HFFc6 (cell line): ENCODE measurements around the gene LACTBL1. TPM values are rescaled to one million over a fixed set of nuclear protein-coding genes. Genes with fewer than 3 reads are reported as not detected.

ENCODE experiments used
- DNase-seq: peaks from one replicate; pipeline ENCODE4 v3.0.0-alpha.2; 2018
- H3K27ac Mint-ChIP-seq: 2 replicates; pipeline ENCODE4 v1.8.0; 2020; ENCODE audit warnings: mild to moderate bottlenecking, mixed read lengths
- H3K27me3 Mint-ChIP-seq: 2 replicates; pipeline ENCODE4 v1.8.0; 2021; ENCODE audit warnings: mild to moderate bottlenecking, moderate library complexity, mixed read lengths; ENCODE audit not compliant: insufficient read depth
- H3K36me3 Mint-ChIP-seq: 2 replicates; pipeline ENCODE4 v1.8.0; 2021; ENCODE audit warnings: low read depth, mixed read lengths
- H3K4me1 Mint-ChIP-seq: 2 replicates; pipeline ENCODE4 v1.8.0; 2020; ENCODE audit warnings: low read depth, mixed read lengths
- H3K4me3 Mint-ChIP-seq: 2 replicates; pipeline ENCODE4 v1.8.0; 2020; ENCODE audit warnings: mild to moderate bottlenecking, moderate library complexity, mixed read lengths
- H3K9me3 Mint-ChIP-seq: 2 replicates; pipeline ENCODE4 v1.8.0; 2020; ENCODE audit warnings: mild to moderate bottlenecking, mixed read lengths
- total RNA-seq, 6 experiments: library from RNA; stranded (reverse); fragmentation: NEBNext Ultra II Directional; extraction: Animal tissue kit (Norgen Biotek cat#: 25700); gene quantifications; 2 replicates in 1 of 6; 3 replicates in 5 of 6; pipeline ENCODE4 v1.2.3, GENCODE V29; 2021
- TF ChIP-seq, protein P1 (sequence below): fragments of 200-600 bp; sonication (generic); IDR thresholded peaks from 2 replicates; pipeline ENCODE4 v1.5.0; 2021; ENCODE audit warnings: antibody characterized with exemption, mild to moderate bottlenecking

Gene LACTBL1
- total RNA-seq, 6 experiments from 2014 or later = not detected

DNA sequence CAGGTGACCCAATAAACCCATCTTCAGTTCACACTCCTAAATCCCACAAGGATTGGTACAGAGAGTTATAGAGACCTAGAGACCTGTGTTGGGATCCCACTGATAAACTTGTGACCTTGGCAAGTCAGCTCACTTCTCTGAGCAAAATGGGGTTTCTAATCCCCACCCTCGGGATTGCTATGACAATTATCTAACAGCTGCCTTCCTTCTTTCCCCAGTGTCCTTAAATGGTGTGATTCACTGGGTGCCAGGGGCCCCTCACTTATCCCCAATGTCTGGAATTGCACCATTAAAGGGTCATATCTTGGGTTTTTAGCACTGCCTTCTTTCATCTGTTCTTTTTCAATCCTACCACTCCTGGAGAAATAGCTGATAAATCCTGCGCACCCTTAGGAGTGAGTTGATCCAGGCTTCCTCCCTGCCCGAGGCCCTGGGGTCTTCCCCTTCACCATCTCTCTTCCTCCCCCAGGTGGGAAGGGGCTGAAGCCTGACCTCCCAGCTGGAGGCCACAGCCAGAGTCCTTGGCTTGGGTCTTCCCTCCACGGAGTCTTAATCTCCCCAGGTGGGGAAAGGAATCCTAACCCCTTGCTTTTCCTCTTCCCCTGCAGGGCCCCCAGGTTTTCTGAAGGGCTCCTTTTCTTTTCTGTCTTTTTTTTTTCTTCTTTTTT, 39.7 kb downstream of the LACTBL1 start:
- no peaks in the 10 kb centered on the region for H3K36me3 Mint-ChIP-seq
- no peak overlapping the region for H3K27ac Mint-ChIP-seq
- TF ChIP-seq, protein P1, sequence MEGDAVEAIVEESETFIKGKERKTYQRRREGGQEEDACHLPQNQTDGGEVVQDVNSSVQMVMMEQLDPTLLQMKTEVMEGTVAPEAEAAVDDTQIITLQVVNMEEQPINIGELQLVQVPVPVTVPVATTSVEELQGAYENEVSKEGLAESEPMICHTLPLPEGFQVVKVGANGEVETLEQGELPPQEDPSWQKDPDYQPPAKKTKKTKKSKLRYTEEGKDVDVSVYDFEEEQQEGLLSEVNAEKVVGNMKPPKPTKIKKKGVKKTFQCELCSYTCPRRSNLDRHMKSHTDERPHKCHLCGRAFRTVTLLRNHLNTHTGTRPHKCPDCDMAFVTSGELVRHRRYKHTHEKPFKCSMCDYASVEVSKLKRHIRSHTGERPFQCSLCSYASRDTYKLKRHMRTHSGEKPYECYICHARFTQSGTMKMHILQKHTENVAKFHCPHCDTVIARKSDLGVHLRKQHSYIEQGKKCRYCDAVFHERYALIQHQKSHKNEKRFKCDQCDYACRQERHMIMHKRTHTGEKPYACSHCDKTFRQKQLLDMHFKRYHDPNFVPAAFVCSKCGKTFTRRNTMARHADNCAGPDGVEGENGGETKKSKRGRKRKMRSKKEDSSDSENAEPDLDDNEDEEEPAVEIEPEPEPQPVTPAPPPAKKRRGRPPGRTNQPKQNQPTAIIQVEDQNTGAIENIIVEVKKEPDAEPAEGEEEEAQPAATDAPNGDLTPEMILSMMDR = no peak
- 0 out of 2 replicates have a peak, but pooled peaks cover 4% of the 10 kb centered on the region for H3K4me1 Mint-ChIP-seq
- H3K4me3 Mint-ChIP-seq = no peak overlapping the region
- H3K27me3 Mint-ChIP-seq = peaks cover 36% of the 10 kb centered on the region
- peaks cover 5% of the 10 kb centered on the region; the same call in 1 of the 2 replicates for H3K9me3 Mint-ChIP-seq
- no peak for DNase-seq

DNA sequence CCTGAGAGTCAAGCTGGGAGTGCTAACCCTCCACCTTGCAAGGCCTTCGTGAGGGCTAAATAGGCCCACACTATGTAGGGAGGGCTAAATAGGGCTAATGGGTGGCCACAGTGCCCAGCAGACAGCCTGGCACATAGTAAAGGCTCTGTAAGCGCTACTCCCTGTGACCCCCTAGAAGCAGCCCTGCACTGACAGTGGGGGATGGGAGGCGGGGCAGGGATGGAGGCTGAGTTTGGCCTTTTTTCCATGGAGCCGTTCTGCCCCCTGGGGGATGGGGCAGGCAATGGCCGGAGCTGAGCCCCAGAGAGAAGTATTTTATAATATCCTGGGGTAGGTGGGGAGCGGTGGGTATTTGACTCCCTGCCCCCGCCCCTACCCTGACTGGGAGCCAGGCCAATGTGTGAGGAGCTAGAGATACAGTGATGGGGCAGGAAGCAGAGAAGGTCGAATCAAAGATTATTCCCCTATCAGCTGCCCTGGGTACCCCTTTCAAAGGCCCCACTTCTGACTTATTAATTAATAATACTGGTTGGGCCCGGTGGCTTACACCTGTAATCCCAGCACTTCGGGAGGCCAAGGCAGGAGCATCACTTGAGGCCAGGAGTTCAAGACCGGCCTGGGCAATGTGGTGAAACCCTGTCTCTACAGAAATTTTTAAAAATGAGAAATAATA, 42.3 kb downstream of the LACTBL1 start:
- H3K4me1 Mint-ChIP-seq = peaks cover 6% of the 10 kb centered on the region
- no peaks in the 10 kb centered on the region for H3K36me3 Mint-ChIP-seq
- peaks cover 43% of the 10 kb centered on the region for H3K27me3 Mint-ChIP-seq
- no peaks in the 10 kb centered on the region; the same call in 1 of the 2 replicates for H3K9me3 Mint-ChIP-seq
- TF ChIP-seq, protein P1 = peak; percentile 88
- peak; percentile 12 for DNase-seq
- H3K27ac Mint-ChIP-seq = no peak overlapping the region
- no peak overlapping the region for H3K4me3 Mint-ChIP-seq

DNA sequence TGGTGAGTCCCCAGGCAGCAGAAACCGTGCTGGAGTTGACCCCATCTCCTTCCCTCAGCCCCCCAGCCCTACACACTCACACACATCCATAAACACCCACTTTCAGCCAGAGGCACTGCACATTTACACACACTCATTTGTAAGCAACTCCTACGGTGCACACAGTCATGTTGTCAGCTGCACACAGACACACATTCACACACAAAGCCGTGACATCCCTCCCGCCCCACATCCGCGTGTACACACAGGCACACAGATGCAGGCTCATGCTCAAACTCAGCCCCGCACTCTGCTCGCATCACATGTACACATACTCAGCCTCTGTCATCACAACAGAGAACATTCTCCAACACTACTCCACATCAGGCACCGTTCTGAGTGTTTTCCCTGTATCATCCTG, 47.6 kb downstream of the LACTBL1 start:
- no peak overlapping the region for H3K27ac Mint-ChIP-seq
- peaks cover 12% of the 10 kb centered on the region for H3K4me1 Mint-ChIP-seq
- H3K9me3 Mint-ChIP-seq = peaks cover 19% of the 10 kb centered on the region
- no peak overlapping the region for H3K4me3 Mint-ChIP-seq
- peaks cover 27% of the 10 kb centered on the region for H3K27me3 Mint-ChIP-seq
- TF ChIP-seq, protein P1 = no peak
- peaks cover 5% of the 10 kb centered on the region; the same call in 1 of the 2 replicates for H3K36me3 Mint-ChIP-seq
- no peak for DNase-seq

DNA sequence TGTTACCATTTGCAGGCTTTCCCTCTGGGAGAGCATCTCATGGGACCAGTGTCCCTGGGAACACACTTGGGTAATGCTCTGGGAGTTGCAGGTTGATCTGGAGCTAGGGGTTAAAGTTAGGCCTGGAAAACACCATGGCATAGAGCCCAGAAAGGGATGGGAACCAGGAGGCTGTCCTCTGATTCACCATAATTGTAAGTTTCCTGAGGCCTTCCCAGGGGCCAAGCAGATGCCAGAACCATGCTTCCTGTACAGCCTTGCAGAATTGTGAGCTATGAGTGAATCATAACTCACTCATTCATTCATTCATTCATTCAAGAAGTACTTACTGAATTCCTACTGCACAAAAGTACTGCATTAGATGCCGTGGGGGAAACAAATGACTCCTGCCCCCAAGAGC, 50.0 kb downstream of the LACTBL1 start:
- no peak overlapping the region for H3K27ac Mint-ChIP-seq
- peaks cover 5% of the 10 kb centered on the region; the same call in 1 of the 2 replicates for H3K36me3 Mint-ChIP-seq
- peaks cover 18% of the 10 kb centered on the region for H3K27me3 Mint-ChIP-seq
- H3K9me3 Mint-ChIP-seq = peaks cover 19% of the 10 kb centered on the region
- no peak overlapping the region for H3K4me3 Mint-ChIP-seq
- TF ChIP-seq, protein P1 = no peak
- peaks cover 13% of the 10 kb centered on the region for H3K4me1 Mint-ChIP-seq
- DNase-seq = no peak

DNA sequence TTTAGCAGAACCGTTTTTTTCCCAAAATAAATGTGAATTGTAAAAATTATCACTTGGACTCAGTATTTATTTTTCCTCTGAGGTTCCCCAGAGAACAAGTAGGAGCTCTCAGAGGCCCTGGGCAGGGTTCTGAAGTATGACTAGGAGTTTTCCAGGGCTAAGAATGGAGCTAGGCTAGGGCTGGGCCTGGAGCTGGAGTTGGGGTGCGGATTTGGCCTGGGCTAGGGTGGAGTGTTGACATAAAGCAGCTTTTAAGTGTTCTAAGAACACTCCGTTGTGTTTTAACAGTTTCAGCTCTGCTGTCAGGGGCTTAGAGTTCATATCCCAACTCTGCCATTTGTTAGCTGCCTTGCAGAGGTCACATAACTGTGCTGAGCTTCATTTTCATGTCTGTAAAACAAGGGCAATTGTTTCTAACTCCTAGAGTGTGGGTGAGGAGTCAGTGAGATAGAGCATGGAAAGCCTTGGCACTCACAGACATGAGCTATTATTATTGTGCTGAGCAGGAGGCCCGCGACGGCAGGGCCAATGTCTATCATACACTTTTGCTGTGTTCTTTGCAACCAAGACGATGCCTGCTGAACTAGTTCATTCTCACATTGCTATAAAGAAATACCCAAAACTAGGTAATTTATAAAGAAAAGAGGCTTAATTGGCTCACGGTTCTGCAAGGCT, 51.1 kb downstream of the LACTBL1 start:
- H3K4me1 Mint-ChIP-seq = peaks cover 13% of the 10 kb centered on the region
- peaks cover 19% of the 10 kb centered on the region for H3K9me3 Mint-ChIP-seq
- TF ChIP-seq, protein P1 = no peak
- H3K4me3 Mint-ChIP-seq = no peak overlapping the region
- peaks cover 14% of the 10 kb centered on the region for H3K27me3 Mint-ChIP-seq
- H3K27ac Mint-ChIP-seq = no peak overlapping the region
- H3K36me3 Mint-ChIP-seq = peaks cover 5% of the 10 kb centered on the region; the same call in 1 of the 2 replicates
- no peak for DNase-seq
